H9 (cell line): Measurements from ENCODE around the gene C1orf216. TPM values are rescaled to one million over a fixed set of nuclear protein-coding genes. Genes with fewer than 3 reads are reported as not detected.

Experiments used
- DNase-seq: peaks from one replicate; pipeline ENCODE4 v3.0.0-alpha.2; 2017
- H2AFZ ChIP-seq: one replicate; pipeline ENCODE4 v1.6.1; 2013; ENCODE audit warnings: mild to moderate bottlenecking, low read length, control low read depth, moderate library complexity
- H2AK5ac ChIP-seq: 2 replicates; pipeline ENCODE4 v1.6.1; 2013; ENCODE audit warnings: low read length, control low read depth, mixed read lengths; ENCODE audit not compliant: insufficient read length
- H2BK120ac ChIP-seq: one replicate; pipeline ENCODE4 v1.6.1; 2013; ENCODE audit warnings: low read depth, mild to moderate bottlenecking, low read length, control low read depth, inconsistent platforms; ENCODE audit not compliant: poor library complexity, severe bottlenecking
- H2BK12ac ChIP-seq: 2 replicates; pipeline ENCODE4 v1.6.1; 2013; ENCODE audit warnings: low read length, control low read depth, mixed read lengths, low read depth; ENCODE audit not compliant: insufficient read length
- H2BK15ac ChIP-seq: 2 replicates; pipeline ENCODE4 v1.6.1; 2013; ENCODE audit warnings: low read depth, low read length, control low read depth
- H2BK20ac ChIP-seq: one replicate; pipeline ENCODE4 v1.6.1; 2013; ENCODE audit warnings: low read depth, mild to moderate bottlenecking, low read length, control low read depth, inconsistent platforms; ENCODE audit not compliant: poor library complexity, severe bottlenecking
- H2BK5ac ChIP-seq: 2 replicates; pipeline ENCODE4 v1.6.1; 2013; ENCODE audit warnings: low read length, control low read depth, mixed read lengths; ENCODE audit not compliant: insufficient read length
- H3K14ac ChIP-seq: 2 replicates; pipeline ENCODE4 v1.6.1; 2013; ENCODE audit warnings: low read length, control low read depth; ENCODE audit not compliant: insufficient read depth
- H3K18ac ChIP-seq: 2 replicates; pipeline ENCODE4 v1.6.1; 2013; ENCODE audit warnings: low read depth, mild to moderate bottlenecking, mixed read lengths, low read length, control low read depth; ENCODE audit not compliant: insufficient read length
- H3K23ac ChIP-seq: 2 replicates; pipeline ENCODE4 v1.6.1; 2013; ENCODE audit warnings: low read length, control low read depth, mixed read lengths, low read depth; ENCODE audit not compliant: insufficient read length
- H3K23me2 ChIP-seq: 2 replicates; pipeline ENCODE4 v1.6.1; 2013; ENCODE audit warnings: low read depth, mild to moderate bottlenecking, mixed read lengths, low read length, control low read depth; ENCODE audit not compliant: insufficient read length, poor library complexity, severe bottlenecking
- H3K27ac ChIP-seq: 2 replicates; pipeline ENCODE4 v1.5.1; 2013; ENCODE audit warnings: low read length, control low read depth, mixed read lengths, low read depth; ENCODE audit not compliant: insufficient read length
- H3K27me3 ChIP-seq: 2 replicates; pipeline ENCODE4 v1.6.1; 2013; ENCODE audit warnings: low read length, control low read depth, inconsistent platforms; ENCODE audit not compliant: insufficient read depth
- H3K4ac ChIP-seq: 2 replicates; pipeline ENCODE4 v1.6.1; 2013; ENCODE audit warnings: low read depth, mild to moderate bottlenecking, control low read depth, inconsistent platforms, low read length, moderate library complexity
- H3K4me1 ChIP-seq: 2 replicates; pipeline ENCODE4 v1.6.1; 2013; ENCODE audit warnings: low read length, control low read depth, inconsistent platforms; ENCODE audit not compliant: insufficient read depth
- H3K4me2 ChIP-seq: 2 replicates; pipeline ENCODE4 v1.6.1; 2013; ENCODE audit warnings: low read length, control low read depth, mixed read lengths; ENCODE audit not compliant: insufficient read length, insufficient read depth
- H3K56ac ChIP-seq: 2 replicates; pipeline ENCODE4 v1.6.1; 2013; ENCODE audit warnings: low read depth, mild to moderate bottlenecking, mixed read lengths, low read length, control low read depth; ENCODE audit not compliant: insufficient read length
- H3K79me1 ChIP-seq: 2 replicates; pipeline ENCODE4 v1.6.1; 2013; ENCODE audit warnings: low read depth, mild to moderate bottlenecking, moderate library complexity, low read length, control low read depth, inconsistent platforms; ENCODE audit not compliant: insufficient read depth, poor library complexity, severe bottlenecking
- H3K79me2 ChIP-seq: 2 replicates; pipeline ENCODE4 v1.6.1; 2013; ENCODE audit warnings: low read length, control low read depth, inconsistent platforms; ENCODE audit not compliant: insufficient read depth
- H3K9ac ChIP-seq: 2 replicates; pipeline ENCODE4 v1.6.1; 2013; ENCODE audit warnings: low read length, control low read depth, mixed read lengths; ENCODE audit not compliant: insufficient read length; ENCODE audit errors: extremely low read depth
- H3K9me3 ChIP-seq: one replicate; pipeline ENCODE4 v1.6.1; 2013; ENCODE audit warnings: low read depth, low read length, inconsistent platforms; ENCODE audit not compliant: control insufficient read depth
- H3T11ph ChIP-seq: one replicate; pipeline ENCODE4 v1.6.1; 2013; ENCODE audit warnings: mild to moderate bottlenecking, low read length, control low read depth, inconsistent platforms
- H4K20me1 ChIP-seq: one replicate; pipeline ENCODE4 v1.6.1; 2013; ENCODE audit not compliant: control insufficient read depth, insufficient read length, insufficient read depth
- H4K5ac ChIP-seq: 2 replicates; pipeline ENCODE4 v1.6.1; 2013; ENCODE audit warnings: low read depth, mild to moderate bottlenecking, mixed read lengths, low read length, control low read depth; ENCODE audit not compliant: insufficient read length
- H4K8ac ChIP-seq: replicated peaks from 2 replicates; pipeline ENCODE4 v1.6.1; 2013; ENCODE audit warnings: low read length, control low read depth, mixed read lengths, low read depth; ENCODE audit not compliant: insufficient read length
- H4K91ac ChIP-seq: 2 replicates; pipeline ENCODE4 v1.6.1; 2013; ENCODE audit warnings: low read depth, mild to moderate bottlenecking, moderate library complexity, mixed read lengths, low read length, control low read depth; ENCODE audit not compliant: insufficient read length
- H3K27ac Mint-ChIP-seq, 3 experiments: 2 replicates in 2 of 3; 3 replicates in 1 of 3; pipeline ENCODE4 v1.8.0; 2020 to 2021; ENCODE audit warnings: mixed read lengths in 3 of 3, mild to moderate bottlenecking in 1 of 3, moderate library complexity in 1 of 3
- H3K27me3 Mint-ChIP-seq: 2 replicates; pipeline ENCODE4 v1.8.0; 2021; ENCODE audit warnings: low read depth, mild to moderate bottlenecking, moderate library complexity, mixed read lengths
- H3K36me3 Mint-ChIP-seq, 3 experiments: 2 replicates in 2 of 3; 3 replicates in 1 of 3; pipeline ENCODE4 v1.8.0; 2020 to 2021; ENCODE audit warnings: low read depth in 3 of 3, mixed read lengths in 3 of 3; ENCODE audit not compliant: insufficient read depth in 1 of 3
- H3K4me1 Mint-ChIP-seq, 2 experiments: 2 replicates each; pipeline ENCODE4 v1.8.0; 2020; ENCODE audit warnings: mixed read lengths in 2 of 2
- H3K4me3 Mint-ChIP-seq, 2 experiments: 2 replicates in 1 of 2; 3 replicates in 1 of 2; pipeline ENCODE4 v1.8.0; 2020 to 2021; ENCODE audit warnings: mild to moderate bottlenecking in 2 of 2, mixed read lengths in 2 of 2, moderate library complexity in 1 of 2
- H3K9me3 Mint-ChIP-seq, 2 experiments: 2 replicates in 1 of 2; 3 replicates in 1 of 2; pipeline ENCODE4 v1.8.0; 2020; ENCODE audit warnings: mild to moderate bottlenecking in 2 of 2, mixed read lengths in 2 of 2, moderate library complexity in 1 of 2
- CTCF ChIP-seq: fragments of 200-600 bp; sonication (generic); conservative IDR thresholded peaks from 3 replicates; pipeline ENCODE4 v1.8.0; 2021; ENCODE audit warnings: antibody characterized with exemption, mild to moderate bottlenecking
- whole genome bisulfite sequencing: extraction: QIAGEN DNeasy Blood & Tissue Kit; methylation state at CpG from one replicate; pipeline ENCODE4 v1.1.7; 2013; ENCODE audit warnings: missing lambda C conversion rate, low lambda C conversion rate, mixed read lengths; ENCODE audit not compliant: insufficient read length; ENCODE audit errors: extremely low coverage; 5-methylcytosine and 5-hydroxymethylcytosine counted together
- total RNA-seq: library from RNA; stranded (reverse); gene quantifications from 2 replicates; pipeline ENCODE4 v1.2.1, GENCODE V29; 2021

Gene C1orf216
- total RNA-seq, 1 experiment from 2014 or later, result 13.5 TPM

GRCh38 chr1:35726450-35727433, 8.1 kb upstream of the C1orf216 start:
- H4K8ac ChIP-seq, result no peak overlapping the region
- no peak overlapping the region for H2AK5ac ChIP-seq
- no CpG with 5 or more reads among the region's 11 CpGs for WGBS
- no peak overlapping the region for H3K4me2 ChIP-seq
- H3K4me1 Mint-ChIP-seq, result peaks cover 10 to 18% of the 10 kb centered on the region in 2 experiments
- no peaks in the 10 kb centered on the region for H3K9me3 Mint-ChIP-seq
- H3K79me2 ChIP-seq, result no peaks in the 10 kb centered on the region
- no peak overlapping the region for H2BK120ac ChIP-seq
- H3K4me1 ChIP-seq, result no peaks in the 10 kb centered on the region
- no peaks in the 10 kb centered on the region for H3K23me2 ChIP-seq
- H3T11ph ChIP-seq, result no peak overlapping the region
- no peaks in the 10 kb centered on the region for H3K9me3 ChIP-seq
- H4K5ac ChIP-seq, result no peak overlapping the region
- H3K27ac ChIP-seq, result no peak overlapping the region
- no peak overlapping the region for H3K4ac ChIP-seq
- TF ChIP-seq CTCF, result peak; percentile 94
- H3K27ac Mint-ChIP-seq, result peak overlapping the region in 2 of 3 experiments; percentile 54 to 82; a peak in 4 of 7 replicates
- no peaks in the 10 kb centered on the region for H4K20me1 ChIP-seq
- H3K79me1 ChIP-seq, result no peaks in the 10 kb centered on the region
- H2BK12ac ChIP-seq, result no peak overlapping the region
- no peak overlapping the region for H2BK20ac ChIP-seq
- H3K36me3 Mint-ChIP-seq, result peaks cover 2 to 16% (median 6%) of the 10 kb centered on the region in 3 experiments
- H4K91ac ChIP-seq, result no peak overlapping the region
- H2BK5ac ChIP-seq, result no peak overlapping the region
- H3K9ac ChIP-seq, result no peak overlapping the region
- no peaks in the 10 kb centered on the region for H3K27me3 Mint-ChIP-seq
- no peak overlapping the region for H3K18ac ChIP-seq
- no peak overlapping the region for H2BK15ac ChIP-seq
- DNase-seq, result peak; percentile 70
- no peak overlapping the region for H3K56ac ChIP-seq
- no peak overlapping the region for H2AFZ ChIP-seq
- no peak overlapping the region for H3K23ac ChIP-seq
- H3K14ac ChIP-seq, result no peak overlapping the region
- H3K27me3 ChIP-seq, result no peaks in the 10 kb centered on the region
- no peak overlapping the region; a peak in 1 of 5 replicates for H3K4me3 Mint-ChIP-seq
